GM12878 (cell line): Measurements from ENCODE around the gene FOXP3. TPM values are rescaled to one million over a fixed set of nuclear protein-coding genes. Genes with fewer than 3 reads are reported as not detected.

ENCODE experiments used
- CTCF ChIP-seq, 3 experiments: IDR thresholded peaks in 2 of 3; conservative IDR thresholded peaks in 1 of 3; 2 replicates each; pipeline ENCODE4 v1.5.1; 2011; ENCODE audit warnings: low read depth in 3 of 3, low read length in 3 of 3, mild to moderate bottlenecking in 3 of 3, control low read depth in 2 of 3, moderate library complexity in 2 of 3, inconsistent platforms in 1 of 3, mixed read lengths in 1 of 3; ENCODE audit not compliant: control insufficient read depth in 2 of 3, insufficient read depth in 1 of 3; ENCODE audit errors: extremely low read depth in 1 of 3
- CUX1 ChIP-seq: IDR thresholded peaks from 2 replicates; pipeline ENCODE4 v1.6.1; 2012; ENCODE audit warnings: improper control_type of control experiment, low read depth, low read length; ENCODE audit not compliant: insufficient replicate concordance
- SPI1 ChIP-seq: IDR thresholded peaks from 2 replicates; pipeline ENCODE4 v1.6.1; 2011; ENCODE audit warnings: low read depth, mild to moderate bottlenecking, low read length, moderate library complexity, borderline replicate concordance; ENCODE audit not compliant: insufficient read depth
- polyA plus RNA-seq, 11 experiments: library from polyadenylated mRNA; depleted of rRNA in 4 of 11; unstranded in 6 of 11; stranded (reverse) in 5 of 11; fragments of >200 nt; fragmentation: Nextera tagmentation in 4 of 11; fragmentation: Illumina TruSeq in 1 of 11; extraction: Ambion mirVana in 4 of 11; extraction: Trizol in 1 of 11; gene quantifications; 1 replicate in 1 of 11; 2 replicates in 10 of 11; pipeline versions ENCODE4 v1.2.1 to v1.2.3, GENCODE V29; 2011 to 2016; ENCODE audit warnings: inconsistent platforms in 2 of 11, missing spikeins in 2 of 11, low read depth in 1 of 11
- total RNA-seq, 4 experiments: library from RNA; depleted of rRNA in 3 of 4; stranded (reverse); fragments of >200 nt in 3 of 4; fragmentation: Illumina TruSeq in 1 of 4; extraction: Trizol in 1 of 4; gene quantifications; 2 replicates each; pipeline versions ENCODE4 v1.2.1 to v1.2.3, GENCODE V29; 2013 to 2021

FOXP3 gene
- total and polyA plus RNA-seq, 10 of the 15 experiments (the other 5 are each of a cell fraction or from before 2014, with no cell fraction given): 0.02 to 0.21 (median 0.08) TPM; not detected in 3

GRCh38 chrX:49258749-49259124 is 5.8 kb downstream of the FOXP3 start (continued):
- no peak for TF ChIP-seq CTCF (IDR thresholded peaks at IDR 0.05 in 2 of 3, conservative IDR thresholded peaks at IDR 0.05 in 1 of 3; ENCODE audit: control insufficient read depth in 2 of 3, extremely low read depth in 1 of 3, insufficient read depth in 1 of 3, low read depth in 3 of 3, low read length in 3 of 3)
- TF ChIP-seq CUX1: no peak
- no peak for TF ChIP-seq SPI1
